OCI-LY7 (cell line): ENCODE measurements around the gene INPP5A. TPM values are rescaled to one million over a fixed set of nuclear protein-coding genes. Genes with fewer than 3 reads are reported as not detected.

Experiments used
- BruUV-seq: library from RNA; stranded (reverse); fragments of 400-500 nt; replicated peaks from 2 replicates; lab custom pipeline; 2021; lab: Mats Ljungman, UMichigan
- CTCF ChIA-PET: fragments of 300-600 bp; sonication (Branson Sonifier 250); formaldehyde crosslinking; loops from one replicate; lab custom pipeline; 2022; ENCODE audit warnings: antibody characterized with exemption; ENCODE audit not compliant: unreplicated experiment; lab: Charles Lee
- POLR2A ChIA-PET: fragments of 300-600 bp; sonication (Branson Sonifier 250); formaldehyde crosslinking; loops from one replicate; lab custom pipeline; 2022; ENCODE audit warnings: antibody characterized with exemption; lab: Charles Lee
- DNase-seq: peaks from one replicate; pipeline ENCODE4 v3.0.0-alpha.2; 2015; ENCODE audit warnings: low spot score
- H2AFZ ChIP-seq: fragments of 200-600 bp; sonication (generic), shearing (Covaris generic); 2 replicates; pipeline ENCODE4 v1.6.1; 2014; ENCODE audit warnings: mild to moderate bottlenecking, antibody characterized with exemption, low read length, moderate library complexity
- H3K27ac ChIP-seq: fragments of 200-600 bp; sonication (generic); 2 replicates; pipeline ENCODE4 v1.5.1; 2014; ENCODE audit warnings: mixed run types, low read depth, mild to moderate bottlenecking, moderate library complexity, low read length, inconsistent platforms; ENCODE audit not compliant: poor library complexity, severe bottlenecking
- H3K36me3 ChIP-seq: fragments of 200-600 bp; sonication (generic); 2 replicates; pipeline ENCODE4 v1.6.1; 2014; ENCODE audit warnings: mild to moderate bottlenecking, antibody characterized with exemption, low read length, moderate library complexity, mixed read lengths; ENCODE audit not compliant: insufficient read depth
- H3K4me1 ChIP-seq: fragments of 200-600 bp; sonication (generic); 2 replicates; pipeline ENCODE4 v1.5.1; 2014; ENCODE audit warnings: mild to moderate bottlenecking, low read length; ENCODE audit not compliant: insufficient read depth, poor library complexity, severe bottlenecking
- H3K4me2 ChIP-seq: fragments of 200-600 bp; sonication (generic); 2 replicates; pipeline ENCODE4 v1.6.1; 2014; ENCODE audit warnings: mild to moderate bottlenecking, low read length
- H3K4me3 ChIP-seq: fragments of 200-600 bp; sonication (generic); 2 replicates; pipeline ENCODE4 v1.5.1; 2014; ENCODE audit warnings: mild to moderate bottlenecking, low read depth, low read length; ENCODE audit not compliant: poor library complexity, severe bottlenecking
- H3K79me2 ChIP-seq: fragments of 200-600 bp; sonication (generic); 2 replicates; pipeline ENCODE4 v1.6.1; 2016; ENCODE audit warnings: low read depth, mild to moderate bottlenecking, low read length, moderate library complexity, mixed read lengths; ENCODE audit not compliant: insufficient read depth
- H3K9me2 ChIP-seq: fragments of 200-600 bp; sonication (generic); 2 replicates; pipeline ENCODE4 v1.6.1; 2016; ENCODE audit warnings: mild to moderate bottlenecking, low read length, mixed read lengths; ENCODE audit not compliant: insufficient read depth
- H3K9me3 ChIP-seq: fragments of 200-600 bp; sonication (generic); 2 replicates; pipeline ENCODE4 v1.6.1; 2014; ENCODE audit warnings: mild to moderate bottlenecking, mixed run types, low read length, mixed read lengths
- H4K20me1 ChIP-seq: fragments of 200-600 bp; sonication (generic); 2 replicates; pipeline ENCODE4 v1.6.1; 2014; ENCODE audit warnings: mild to moderate bottlenecking, antibody characterized with exemption, low read length, moderate library complexity, mixed read lengths; ENCODE audit not compliant: insufficient read depth
- CTCF ChIP-seq: fragments of 200-600 bp; sonication (generic); conservative IDR thresholded peaks from 2 replicates; pipeline ENCODE4 v1.5.1; 2014; ENCODE audit warnings: mild to moderate bottlenecking, antibody characterized with exemption, low read length, moderate library complexity, mixed read lengths
- EZH2phosphoT487 ChIP-seq: fragments of 200-600 bp; sonication (generic); IDR thresholded peaks from 2 replicates; pipeline ENCODE4 v1.6.1; 2018; ENCODE audit warnings: low read depth, borderline replicate concordance, mild to moderate bottlenecking, mixed run types, antibody characterized with exemption, low read length, moderate library complexity, mixed read lengths
- intact Hi-C: fragments of 100-400 bp; cut with micrococcal nuclease; formaldehyde crosslinking; loops from one replicate; pipeline ENCODE4 v1.10.0; 2022; ENCODE audit not compliant: unreplicated experiment
- total RNA-seq, 2 experiments: library from RNA; depleted of rRNA in 1 of 2; stranded (reverse); fragments of >200 nt in 1 of 2; shearing (Covaris generic) in 1 of 2; gene quantifications; 2 replicates each; pipeline ENCODE4 v1.2.3, GENCODE V29; 2014 to 2022

The INPP5A gene
- total RNA-seq, 2 experiments from 2014 or later, result 14.5 to 18.4 TPM

- Histone ChIP-seq H3K27ac (no peak overlapping the region), H2AFZ (no peak overlapping the region), H4K20me1 (no peaks in the 10 kb centered on the region), H3K4me1 (no peaks in the 10 kb centered on the region), H3K4me3 (no peak overlapping the region), H3K9me2 (no peaks in the 10 kb centered on the region), H3K4me2 (no peak overlapping the region), H3K36me3 (no peaks in the 10 kb centered on the region), H3K9me3 (no peaks in the 10 kb centered on the region), H3K79me2 (no peaks in the 10 kb centered on the region)
- DNase-seq, result no peak
- CTCF ChIA-PET, result interaction anchor here (0.6 kb wide), 1 partner anchor 113 kb away, joined by 3 read pairs; no protein-coding TSS in a partner anchor
- no TSS peak for BruUV-seq
- TF ChIP-seq CTCF (no peak), EZH2phosphoT487 (no peak)
- intact Hi-C loops, result no loop called here
- POLR2A ChIA-PET, result no interaction called here
Measured at GRCh38 chr10:132632091-132632561, 94.5 kb downstream of the INPP5A start.

- H3K4me3 ChIP-seq, result no peak overlapping the region
- no peak overlapping the region for H3K27ac ChIP-seq
- no peak for DNase-seq
- H4K20me1 ChIP-seq, result no peaks in the 10 kb centered on the region; the same call in 1 of the 2 replicates
- no peak overlapping the region for H3K4me2 ChIP-seq
- no peaks in the 10 kb centered on the region for H3K79me2 ChIP-seq
- intact Hi-C loops, result no loop called here
- H3K9me3 ChIP-seq, result no peaks in the 10 kb centered on the region
- H3K4me1 ChIP-seq, result no peaks in the 10 kb centered on the region
- POLR2A ChIA-PET, result interaction anchor here (0.6 kb wide), 1 partner anchor 169 kb away, joined by 3 read pairs; no protein-coding TSS in a partner anchor
- H2AFZ ChIP-seq, result no peak overlapping the region
- no peak for TF ChIP-seq EZH2phosphoT487
- no peak for TF ChIP-seq CTCF
- BruUV-seq, result no TSS peak
- CTCF ChIA-PET, result interaction anchor here (0.6 kb wide), 1 partner anchor 114 kb away, joined by 3 read pairs; no protein-coding TSS in a partner anchor
- no peaks in the 10 kb centered on the region for H3K36me3 ChIP-seq
- H3K9me2 ChIP-seq, result no peaks in the 10 kb centered on the region
Measured at GRCh38 chr10:132632851-132633684, 95.5 kb downstream of the INPP5A start.
